Measurements from ENCODE around the gene SKI. TPM values are rescaled to one million over a fixed set of nuclear protein-coding genes. Genes with fewer than 3 reads are reported as not detected.
"Not testable (repeated sequence)": the region's sequence is repeated elsewhere in the genome, so short reads cannot be mapped to it uniquely, and the experiment has no call there.

SKI gene
- total RNA-seq, 1 donor, result 47.5 TPM

- no peak overlapping the region for H3K4me3 ChIP-seq (ENCODE audit: low read length)
- no peaks in the 10 kb centered on the region for H3K27me3 ChIP-seq (ENCODE audit: insufficient read depth, low read length)
- H3K9me3 ChIP-seq (ENCODE audit: low read depth, low read length), result no peaks in the 10 kb centered on the region
- H3K4me1 ChIP-seq (ENCODE audit: insufficient read depth, low read length), result peaks cover 52% of the 10 kb centered on the region
Measured at GRCh38 chr1:2288311-2288710, 60.2 kb downstream of the SKI start.

- H3K4me3 ChIP-seq (ENCODE audit: low read length), result no peak overlapping the region
- H3K9me3 ChIP-seq (ENCODE audit: low read depth, low read length), result no peaks in the 10 kb centered on the region
- H3K27me3 ChIP-seq (ENCODE audit: insufficient read depth, low read length), result no peaks in the 10 kb centered on the region
- peaks cover 59% of the 10 kb centered on the region for H3K4me1 ChIP-seq (ENCODE audit: insufficient read depth, low read length)
Measured at GRCh38 chr1:2288816-2289536, 60.9 kb downstream of the SKI start.

- no peak overlapping the region for H3K4me3 ChIP-seq (ENCODE audit: low read length)
- H3K9me3 ChIP-seq (ENCODE audit: low read depth, low read length), result no peaks in the 10 kb centered on the region
- H3K4me1 ChIP-seq (ENCODE audit: insufficient read depth, low read length), result peaks cover 65% of the 10 kb centered on the region
- H3K27me3 ChIP-seq (ENCODE audit: insufficient read depth, low read length), result no peaks in the 10 kb centered on the region
Measured at GRCh38 chr1:2289607-2290006, 61.5 kb downstream of the SKI start.

GRCh38 chr1:2290171-2290578 lies 62.1 kb downstream of the SKI start:
- H3K4me1 ChIP-seq (ENCODE audit: insufficient read depth, low read length), result peaks cover 70% of the 10 kb centered on the region
- no peak overlapping the region for H3K4me3 ChIP-seq (ENCODE audit: low read length)
- H3K27me3 ChIP-seq (ENCODE audit: insufficient read depth, low read length), result no peaks in the 10 kb centered on the region
- H3K9me3 ChIP-seq (ENCODE audit: low read depth, low read length), result no peaks in the 10 kb centered on the region

- H3K4me3 ChIP-seq (ENCODE audit: low read length), result peak overlapping the region; percentile 18
- H3K27me3 ChIP-seq (ENCODE audit: insufficient read depth, low read length), result no peaks in the 10 kb centered on the region
Measured at GRCh38 chr1:2290595-2291510, 62.7 kb downstream of the SKI start.

GRCh38 chr1:2291577-2291976 lies 63.5 kb downstream of the SKI start:
- no peaks in the 10 kb centered on the region for H3K27me3 ChIP-seq (ENCODE audit: insufficient read depth, low read length)

More at GRCh38 chr1:2290595-2291510, 62.7 kb downstream of the SKI start:
- peaks cover 77% of the 10 kb centered on the region for H3K4me1 ChIP-seq (ENCODE audit: insufficient read depth, low read length)
- no peaks in the 10 kb centered on the region for H3K9me3 ChIP-seq (ENCODE audit: low read depth, low read length)

GRCh38 chr1:2292725-2293450 lies 64.8 kb downstream of the SKI start:
- Histone ChIP-seq H3K9me3 (ENCODE audit: low read depth, low read length) (no peaks in the 10 kb centered on the region), H3K27me3 (ENCODE audit: insufficient read depth, low read length) (no peaks in the 10 kb centered on the region), H3K4me1 (ENCODE audit: insufficient read depth, low read length) (peaks cover 85% of the 10 kb centered on the region), H3K4me3 (ENCODE audit: low read length) (no peak overlapping the region)

More at GRCh38 chr1:2291577-2291976, 63.5 kb downstream of the SKI start:
- Histone ChIP-seq H3K9me3 (ENCODE audit: low read depth, low read length) (no peaks in the 10 kb centered on the region), H3K4me3 (ENCODE audit: low read length) (no peak overlapping the region), H3K4me1 (ENCODE audit: insufficient read depth, low read length) (peaks cover 80% of the 10 kb centered on the region)

GRCh38 chr1:2294033-2294724 lies 66.1 kb downstream of the SKI start:
- Histone ChIP-seq H3K27me3 (ENCODE audit: insufficient read depth, low read length) (no peaks in the 10 kb centered on the region), H3K4me3 (ENCODE audit: low read length) (no peak overlapping the region)

GRCh38 chr1:2294725-2295078 lies 66.6 kb downstream of the SKI start:
- Histone ChIP-seq H3K27me3 (ENCODE audit: insufficient read depth, low read length) (no peaks in the 10 kb centered on the region), H3K9me3 (ENCODE audit: low read depth, low read length) (no peaks in the 10 kb centered on the region)

More at GRCh38 chr1:2294033-2294724, 66.1 kb downstream of the SKI start:
- no peaks in the 10 kb centered on the region for H3K9me3 ChIP-seq (ENCODE audit: low read depth, low read length)
- H3K4me1 ChIP-seq (ENCODE audit: insufficient read depth, low read length), result peaks cover 86% of the 10 kb centered on the region

GRCh38 chr1:2295526-2295925 lies 67.4 kb downstream of the SKI start:
- Histone ChIP-seq H3K27me3 (ENCODE audit: insufficient read depth, low read length) (no peaks in the 10 kb centered on the region), H3K4me3 (ENCODE audit: low read length) (no peak overlapping the region), H3K9me3 (ENCODE audit: low read depth, low read length) (no peaks in the 10 kb centered on the region), H3K4me1 (ENCODE audit: insufficient read depth, low read length) (peaks cover 87% of the 10 kb centered on the region)

More at GRCh38 chr1:2294725-2295078, 66.6 kb downstream of the SKI start:
- Histone ChIP-seq H3K4me3 (ENCODE audit: low read length) (no peak overlapping the region), H3K4me1 (ENCODE audit: insufficient read depth, low read length) (peaks cover 87% of the 10 kb centered on the region)

- H3K9me3 ChIP-seq (ENCODE audit: low read depth, low read length); H3K4me3 ChIP-seq (ENCODE audit: low read length); H3K27me3 ChIP-seq (ENCODE audit: insufficient read depth, low read length): not testable (repeated sequence)
- H3K4me1 ChIP-seq (ENCODE audit: insufficient read depth, low read length), result peaks cover 87% of the 10 kb centered on the region
Measured at GRCh38 chr1:2296211-2296610, 68.1 kb downstream of the SKI start.

GRCh38 chr1:2296614-2297013 lies 68.5 kb downstream of the SKI start:
- Histone ChIP-seq H3K27me3 (ENCODE audit: insufficient read depth, low read length) (no peaks in the 10 kb centered on the region), H3K4me1 (ENCODE audit: insufficient read depth, low read length) (peaks cover 87% of the 10 kb centered on the region), H3K4me3 (ENCODE audit: low read length) (no peak overlapping the region), H3K9me3 (ENCODE audit: low read depth, low read length) (no peaks in the 10 kb centered on the region)

GRCh38 chr1:2297246-2298011 lies 69.3 kb downstream of the SKI start:
- Histone ChIP-seq H3K27me3 (ENCODE audit: insufficient read depth, low read length) (no peaks in the 10 kb centered on the region), H3K9me3 (ENCODE audit: low read depth, low read length) (no peaks in the 10 kb centered on the region), H3K4me1 (ENCODE audit: insufficient read depth, low read length) (peaks cover 87% of the 10 kb centered on the region), H3K4me3 (ENCODE audit: low read length) (no peak overlapping the region)

- Histone ChIP-seq H3K4me3 (ENCODE audit: low read length) (no peak overlapping the region), H3K4me1 (ENCODE audit: insufficient read depth, low read length) (peaks cover 82% of the 10 kb centered on the region), H3K9me3 (ENCODE audit: low read depth, low read length) (no peaks in the 10 kb centered on the region), H3K27me3 (ENCODE audit: insufficient read depth, low read length) (no peaks in the 10 kb centered on the region)
Measured at GRCh38 chr1:2298685-2299084, 70.6 kb downstream of the SKI start.

Data from mononuclear cell (primary cell).